ENCODE data around the gene NALCN. TPM values are rescaled to one million over a fixed set of nuclear protein-coding genes. Genes with fewer than 3 reads are reported as not detected.

The NALCN gene
- total RNA-seq, 4 donors from 2014 or later: 0.12 to 2.0 (median 0.66) TPM

DNA sequence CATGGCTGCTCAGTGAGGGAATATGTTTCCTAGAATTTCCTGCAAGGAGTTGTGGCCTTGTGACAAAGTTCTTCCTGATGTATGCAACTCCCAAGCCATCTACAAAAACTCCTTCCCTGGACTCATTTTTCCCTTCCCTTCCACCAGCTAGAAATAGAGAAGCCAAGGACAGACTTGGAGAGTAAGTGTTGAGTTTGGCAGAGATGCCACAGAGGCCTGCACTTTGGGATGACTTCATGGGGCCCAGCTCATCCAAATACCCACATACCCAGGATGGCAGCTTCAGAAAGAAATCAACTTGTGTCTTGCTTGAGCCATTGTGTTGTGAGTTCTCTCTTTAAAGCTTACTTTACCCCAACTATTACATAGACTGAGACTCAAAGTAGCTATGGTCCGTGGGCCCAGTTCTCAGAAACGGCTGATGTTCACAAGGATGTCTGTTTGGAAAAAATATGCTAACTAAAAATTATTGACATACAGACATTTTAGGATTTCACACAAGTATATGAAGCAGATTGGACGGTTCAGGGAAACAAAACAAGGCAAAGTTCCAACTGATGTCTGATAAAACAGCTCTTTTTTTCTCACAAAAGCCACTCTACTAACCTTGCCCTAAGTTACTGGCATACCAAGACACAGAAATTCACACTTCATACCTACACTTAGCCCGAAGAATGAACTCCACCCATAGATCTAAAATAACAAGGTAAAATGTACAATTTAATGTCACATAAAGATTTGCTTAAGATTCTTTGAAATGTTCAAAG lies 107.9 kb downstream of the NALCN start:
- no peak for ATAC-seq
- no peaks in the 10 kb centered on the region for H3K36me3 ChIP-seq
- H3K9me3 ChIP-seq: no peaks in the 10 kb centered on the region
- 71 to 73% methylated on average over 4 of the region's 4 CpGs for WGBS, 2 donors (ENCODE audit: low coverage in 1 of 2)
- no peaks in the 10 kb centered on the region for H3K4me1 ChIP-seq
- no peak overlapping the region for H3K4me3 ChIP-seq
- H3K27me3 ChIP-seq: no peaks in the 10 kb centered on the region
- no peak overlapping the region for H3K27ac ChIP-seq
- TF ChIP-seq EP300 (IDR thresholded peaks at IDR 0.05) (no peak), POLR2A (IDR thresholded peaks at IDR 0.05) (no peak), POLR2AphosphoS5 (IDR thresholded peaks at IDR 0.05) (no peak)
- TF ChIP-seq, protein P1, sequence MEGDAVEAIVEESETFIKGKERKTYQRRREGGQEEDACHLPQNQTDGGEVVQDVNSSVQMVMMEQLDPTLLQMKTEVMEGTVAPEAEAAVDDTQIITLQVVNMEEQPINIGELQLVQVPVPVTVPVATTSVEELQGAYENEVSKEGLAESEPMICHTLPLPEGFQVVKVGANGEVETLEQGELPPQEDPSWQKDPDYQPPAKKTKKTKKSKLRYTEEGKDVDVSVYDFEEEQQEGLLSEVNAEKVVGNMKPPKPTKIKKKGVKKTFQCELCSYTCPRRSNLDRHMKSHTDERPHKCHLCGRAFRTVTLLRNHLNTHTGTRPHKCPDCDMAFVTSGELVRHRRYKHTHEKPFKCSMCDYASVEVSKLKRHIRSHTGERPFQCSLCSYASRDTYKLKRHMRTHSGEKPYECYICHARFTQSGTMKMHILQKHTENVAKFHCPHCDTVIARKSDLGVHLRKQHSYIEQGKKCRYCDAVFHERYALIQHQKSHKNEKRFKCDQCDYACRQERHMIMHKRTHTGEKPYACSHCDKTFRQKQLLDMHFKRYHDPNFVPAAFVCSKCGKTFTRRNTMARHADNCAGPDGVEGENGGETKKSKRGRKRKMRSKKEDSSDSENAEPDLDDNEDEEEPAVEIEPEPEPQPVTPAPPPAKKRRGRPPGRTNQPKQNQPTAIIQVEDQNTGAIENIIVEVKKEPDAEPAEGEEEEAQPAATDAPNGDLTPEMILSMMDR (IDR thresholded peaks at IDR 0.05): no peak

DNA sequence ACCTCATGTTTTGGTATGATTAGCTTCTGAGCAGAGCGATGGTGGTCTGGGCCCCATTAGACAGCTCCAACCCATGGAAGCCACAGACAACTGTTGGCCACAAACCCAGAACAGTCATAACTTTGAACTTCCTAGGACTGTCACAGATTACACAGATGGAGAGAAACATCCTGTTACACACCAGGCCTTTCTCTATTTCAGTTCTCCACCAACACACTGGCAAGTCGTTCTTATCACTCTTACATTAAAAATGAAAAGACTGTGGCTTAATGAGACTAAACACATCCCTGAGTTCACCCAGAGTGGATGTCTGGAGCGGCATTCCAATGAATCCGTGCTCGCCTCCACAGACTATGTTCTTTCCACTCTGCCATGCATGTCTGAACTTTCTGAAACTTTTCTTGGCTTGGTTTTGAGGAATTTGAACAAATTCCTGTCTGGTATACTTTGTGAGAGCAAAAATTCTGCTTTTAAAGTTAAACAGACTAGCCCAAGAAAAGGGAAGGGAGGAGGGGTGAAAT lies 109.1 kb downstream of the NALCN start:
- Histone ChIP-seq H3K4me1 (no peaks in the 10 kb centered on the region), H3K27me3 (no peaks in the 10 kb centered on the region), H3K36me3 (no peaks in the 10 kb centered on the region), H3K9me3 (no peaks in the 10 kb centered on the region), H3K4me3 (no peak overlapping the region), H3K27ac (no peak overlapping the region)
- WGBS, 2 donors (ENCODE audit: low coverage in 1 of 2): 49 to 71% methylated on average over 4 to 5 of the region's 5 CpGs
- TF ChIP-seq POLR2A (IDR thresholded peaks at IDR 0.05): no peak
- ATAC-seq: no peak

DNA sequence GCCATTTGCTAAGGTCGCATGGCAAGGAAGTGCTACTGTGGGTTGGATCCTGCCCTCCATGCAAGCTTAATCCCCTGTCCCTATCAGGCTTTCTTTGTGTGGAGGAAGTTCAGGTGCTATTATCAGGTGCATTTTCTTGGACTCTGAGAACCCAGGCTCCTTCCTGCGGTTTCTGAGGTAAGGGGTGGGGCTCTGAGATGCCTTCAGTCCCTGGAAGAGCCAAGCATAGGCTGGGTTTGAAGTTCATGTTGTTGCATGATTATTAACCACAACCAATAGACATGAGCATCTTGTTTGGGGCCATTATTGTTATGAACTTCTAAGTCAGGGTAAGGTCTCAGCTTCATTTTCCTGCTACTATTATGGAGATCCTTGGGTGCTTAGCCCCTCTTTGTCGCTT lies 109.5 kb downstream of the NALCN start:
- no peak for ATAC-seq
- Histone ChIP-seq H3K36me3 (no peaks in the 10 kb centered on the region), H3K4me1 (no peaks in the 10 kb centered on the region), H3K9me3 (no peaks in the 10 kb centered on the region), H3K27ac (no peak overlapping the region), H3K27me3 (no peaks in the 10 kb centered on the region), H3K4me3 (no peak overlapping the region)
- WGBS, 2 donors (ENCODE audit: low coverage in 1 of 2): 57 to 90% methylated on average over 2 of the region's 3 CpGs
- TF ChIP-seq POLR2AphosphoS5 (IDR thresholded peaks at IDR 0.05): no peak
- TF ChIP-seq EP300 (IDR thresholded peaks at IDR 0.05): no peak
- TF ChIP-seq, protein P1 (IDR thresholded peaks at IDR 0.05): no peak
- no peak for TF ChIP-seq POLR2A (IDR thresholded peaks at IDR 0.05)

DNA sequence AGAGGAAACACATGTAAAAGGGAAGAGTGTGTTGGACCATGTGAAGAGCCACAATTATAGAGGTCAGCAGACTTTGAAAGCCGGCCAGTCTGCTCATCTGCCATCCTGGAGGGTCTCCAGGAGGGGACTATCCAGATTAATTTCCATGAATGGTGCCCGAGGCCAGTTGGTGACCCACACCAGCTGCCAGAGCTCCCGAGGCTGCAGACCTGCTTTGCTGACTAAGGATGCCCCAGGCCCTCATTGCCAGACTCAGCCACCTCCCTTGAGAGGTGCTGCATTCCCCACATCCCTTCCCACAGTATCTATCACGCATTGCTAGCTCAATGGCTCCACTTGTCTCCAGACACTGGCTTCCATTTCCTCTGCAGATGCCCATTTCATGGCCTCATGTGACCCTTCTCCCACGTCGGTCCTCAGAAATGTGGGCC lies 110.3 kb downstream of the NALCN start:
- Histone ChIP-seq H3K9me3 (no peaks in the 10 kb centered on the region), H3K36me3 (no peaks in the 10 kb centered on the region), H3K27me3 (no peaks in the 10 kb centered on the region), H3K4me1 (no peaks in the 10 kb centered on the region), H3K4me3 (no peak overlapping the region), H3K27ac (no peak overlapping the region)
- TF ChIP-seq, protein P1 (IDR thresholded peaks at IDR 0.05): no peak
- TF ChIP-seq POLR2A (IDR thresholded peaks at IDR 0.05): no peak
- no peak for TF ChIP-seq POLR2AphosphoS5 (IDR thresholded peaks at IDR 0.05)
- WGBS, 2 donors (ENCODE audit: low coverage in 1 of 2): 70 to 73% methylated on average over 6 of the region's 6 CpGs
- ATAC-seq: no peak

DNA sequence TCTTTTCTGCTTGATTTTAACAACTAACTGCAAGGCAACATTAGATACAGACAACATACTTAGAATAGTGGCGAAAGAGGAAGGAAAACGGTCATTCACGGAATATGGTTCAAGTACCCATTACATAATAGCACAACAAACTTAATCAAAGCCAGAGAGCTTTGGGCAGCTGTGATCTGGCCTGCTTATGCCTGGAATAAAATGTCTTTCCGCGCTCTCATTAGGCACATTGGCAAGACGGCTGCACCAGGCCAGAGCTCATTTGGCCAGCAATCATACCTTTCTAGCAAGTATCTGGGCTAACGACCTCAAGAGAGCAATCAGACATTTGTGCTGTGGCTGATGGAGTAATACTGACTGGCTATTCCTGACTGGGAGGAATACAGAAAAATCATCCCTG lies 112.8 kb downstream of the NALCN start:
- Histone ChIP-seq H3K9me3 (no peaks in the 10 kb centered on the region), H3K4me1 (no peaks in the 10 kb centered on the region), H3K27ac (no peak overlapping the region), H3K36me3 (no peaks in the 10 kb centered on the region), H3K4me3 (no peak overlapping the region), H3K27me3 (no peaks in the 10 kb centered on the region)
- no peak for ATAC-seq
- TF ChIP-seq POLR2A (IDR thresholded peaks at IDR 0.05) (no peak), EP300 (IDR thresholded peaks at IDR 0.05) (no peak), POLR2AphosphoS5 (IDR thresholded peaks at IDR 0.05) (no peak)
- TF ChIP-seq, protein P1 (IDR thresholded peaks at IDR 0.05): no peak
- WGBS, 2 donors (ENCODE audit: low coverage in 1 of 2): 85 to 88% methylated on average over 6 to 7 of the region's 7 CpGs

Measured in gastroesophageal sphincter (tissue), 4 donors.